Measurements from ENCODE around the gene AGAP1. TPM values are rescaled to one million over a fixed set of nuclear protein-coding genes. Genes with fewer than 3 reads are reported as not detected.

The AGAP1 gene
- total RNA-seq, 1 donor from 2014 or later: 46.3 TPM

- no peaks in the 10 kb centered on the region for H3K27me3 Mint-ChIP-seq
- no peak for TF ChIP-seq CTCF (conservative IDR thresholded peaks at IDR 0.05)
- peaks cover 9% of the 10 kb centered on the region for H3K9me3 Mint-ChIP-seq
- peaks cover 16% of the 10 kb centered on the region for H3K36me3 Mint-ChIP-seq
- no peak for DNase-seq (ENCODE audit: extremely low spot score, unreplicated experiment)
- H3K4me3 Mint-ChIP-seq: peak overlapping the region; percentile 27
- peaks cover 21% of the 10 kb centered on the region for H3K4me1 Mint-ChIP-seq (ENCODE audit: unreplicated experiment)
- H3K27ac Mint-ChIP-seq: peak overlapping the region; percentile 94
These were observed 20.3 kb downstream of the AGAP1 start for GRCh38 chr2:235513984-235514626.

- Mint-ChIP-seq H3K27ac (peak overlapping the region; percentile 94), H3K36me3 (peaks cover 16% of the 10 kb centered on the region), H3K4me3 (peak overlapping the region; percentile 44), H3K27me3 (no peaks in the 10 kb centered on the region), H3K9me3 (peaks cover 9% of the 10 kb centered on the region), H3K4me1 (ENCODE audit: unreplicated experiment) (peaks cover 21% of the 10 kb centered on the region)
- DNase-seq (ENCODE audit: extremely low spot score, unreplicated experiment): no peak
- no peak for TF ChIP-seq CTCF (conservative IDR thresholded peaks at IDR 0.05)
These were observed 21.0 kb downstream of the AGAP1 start for GRCh38 chr2:235514627-235515363.

GRCh38 chr2:235515364-235515742 lies 21.5 kb downstream of the AGAP1 start:
- TF ChIP-seq CTCF (conservative IDR thresholded peaks at IDR 0.05): no peak
- H3K36me3 Mint-ChIP-seq: peaks cover 16% of the 10 kb centered on the region
- peak overlapping the region; percentile 44 for H3K4me3 Mint-ChIP-seq
- peaks cover 11% of the 10 kb centered on the region for H3K9me3 Mint-ChIP-seq
- H3K27me3 Mint-ChIP-seq: no peaks in the 10 kb centered on the region
- H3K4me1 Mint-ChIP-seq (ENCODE audit: unreplicated experiment): peaks cover 21% of the 10 kb centered on the region
- H3K27ac Mint-ChIP-seq: peak overlapping the region; percentile 94
- DNase-seq (ENCODE audit: extremely low spot score, unreplicated experiment): no peak

GRCh38 chr2:235515821-235516220 lies 22.0 kb downstream of the AGAP1 start:
- Mint-ChIP-seq H3K4me3 (peak overlapping the region; percentile 44), H3K27ac (peak overlapping the region; percentile 94), H3K27me3 (no peaks in the 10 kb centered on the region), H3K4me1 (ENCODE audit: unreplicated experiment) (peaks cover 24% of the 10 kb centered on the region), H3K36me3 (peaks cover 17% of the 10 kb centered on the region), H3K9me3 (peaks cover 16% of the 10 kb centered on the region)
- no peak for TF ChIP-seq CTCF (conservative IDR thresholded peaks at IDR 0.05)
- no peak for DNase-seq (ENCODE audit: extremely low spot score, unreplicated experiment)

- Mint-ChIP-seq H3K27ac (peak overlapping the region; percentile 94), H3K4me1 (ENCODE audit: unreplicated experiment) (peaks cover 26% of the 10 kb centered on the region), H3K4me3 (no peak overlapping the region), H3K9me3 (peaks cover 17% of the 10 kb centered on the region), H3K27me3 (no peaks in the 10 kb centered on the region), H3K36me3 (peaks cover 20% of the 10 kb centered on the region)
- DNase-seq (ENCODE audit: extremely low spot score, unreplicated experiment): no peak
- TF ChIP-seq CTCF (conservative IDR thresholded peaks at IDR 0.05): no peak
These were observed 22.4 kb downstream of the AGAP1 start for GRCh38 chr2:235516257-235516656.

All from type B pancreatic cell (in vitro differentiated cells).